GM21423 (cell line): ENCODE data around the gene UNC93A.
"Not testable (repeated sequence)": the region's sequence is repeated elsewhere in the genome, so short reads cannot be mapped to it uniquely, and the experiment has no call there.

Experiments
- ATAC-seq: cut with Tn5 transposase; IDR thresholded peaks from one replicate; pipeline ENCODE4 v1.9.1; 2021; ENCODE audit warnings: mild to moderate bottlenecking, moderate library complexity; ENCODE audit not compliant: unreplicated experiment

The UNC93A gene

GRCh38 chr6:167270499-167271311, 20.4 kb upstream of the UNC93A start:
- ATAC-seq = no peak

- ATAC-seq = no peak
These were observed 19.0 kb upstream of the UNC93A start for GRCh38 chr6:167272151-167272550.

- ATAC-seq = no peak
These were observed 18.3 kb upstream of the UNC93A start for GRCh38 chr6:167272696-167273379.

GRCh38 chr6:167274270-167274669, 16.8 kb upstream of the UNC93A start:
- no peak for ATAC-seq

- ATAC-seq = no peak
These were observed 16.1 kb upstream of the UNC93A start for GRCh38 chr6:167275001-167275400.

- ATAC-seq = no peak
These were observed 15.7 kb upstream of the UNC93A start for GRCh38 chr6:167275436-167275835.

GRCh38 chr6:167276772-167277533, 14.2 kb upstream of the UNC93A start:
- ATAC-seq = no peak

- ATAC-seq = not testable (repeated sequence)
These were observed 12.8 kb upstream of the UNC93A start for GRCh38 chr6:167278173-167278940.

GRCh38 chr6:167279766-167280446, 11.2 kb upstream of the UNC93A start:
- ATAC-seq = no peak

GRCh38 chr6:167280466-167280865, 10.6 kb upstream of the UNC93A start:
- ATAC-seq = not testable (repeated sequence)

GRCh38 chr6:167282165-167282564, 8.9 kb upstream of the UNC93A start:
- no peak for ATAC-seq

GRCh38 chr6:167284565-167284964, 6.5 kb upstream of the UNC93A start:
- ATAC-seq = not testable (repeated sequence)

GRCh38 chr6:167285077-167285770, 5.9 kb upstream of the UNC93A start:
- ATAC-seq = no peak

GRCh38 chr6:167287513-167288048, 3.5 kb upstream of the UNC93A start:
- no peak for ATAC-seq

- peak; percentile 79 for ATAC-seq
These were observed 2.4 kb upstream of the UNC93A start for GRCh38 chr6:167288591-167289225.

GRCh38 chr6:167289291-167289690, 1.8 kb upstream of the UNC93A start:
- ATAC-seq = not testable (repeated sequence)

GRCh38 chr6:167291623-167292300, 647 bp downstream of the UNC93A start:
- no peak for ATAC-seq
